Neuronal stem cell (in vitro differentiated cells): ENCODE results near the gene RAB6A.

Source experiments
- DNase-seq: peaks from one replicate; pipeline ENCODE4 v3.0.0-alpha.2; 2013; ENCODE audit warnings: low spot score
- H2AFZ ChIP-seq: one replicate; pipeline ENCODE4 v1.6.1; 2013; ENCODE audit warnings: mild to moderate bottlenecking, low read length, inconsistent platforms
- H2AK5ac ChIP-seq: 2 replicates; pipeline ENCODE4 v1.6.1; 2013; ENCODE audit warnings: low read depth, mild to moderate bottlenecking, inconsistent platforms, low read length, moderate library complexity, mixed read lengths
- H2BK120ac ChIP-seq: 2 replicates; pipeline ENCODE4 v1.6.1; 2013; ENCODE audit warnings: low read depth, mild to moderate bottlenecking, inconsistent platforms, low read length, moderate library complexity, mixed read lengths
- H2BK12ac ChIP-seq: one replicate; pipeline ENCODE4 v1.6.1; 2013; ENCODE audit warnings: low read length, inconsistent platforms
- H2BK15ac ChIP-seq: 2 replicates; pipeline ENCODE4 v1.6.1; 2013; ENCODE audit warnings: mild to moderate bottlenecking, low read length, inconsistent platforms, mixed read lengths
- H2BK5ac ChIP-seq: one replicate; pipeline ENCODE4 v1.6.1; 2013; ENCODE audit warnings: inconsistent platforms, mild to moderate bottlenecking, low read length, moderate library complexity
- H3K14ac ChIP-seq: one replicate; pipeline ENCODE4 v1.6.1; 2013; ENCODE audit warnings: low read length, inconsistent platforms
- H3K18ac ChIP-seq: 2 replicates; pipeline ENCODE4 v1.6.1; 2013; ENCODE audit warnings: low read length, inconsistent platforms
- H3K23ac ChIP-seq: 2 replicates; pipeline ENCODE4 v1.6.1; 2013; ENCODE audit warnings: low read depth, mild to moderate bottlenecking, mixed read lengths, low read length, inconsistent platforms; ENCODE audit not compliant: poor library complexity
- H3K27ac ChIP-seq: replicated peaks from 3 replicates; pipeline ENCODE4 v1.5.1; 2013; ENCODE audit warnings: low read length, inconsistent platforms
- H3K27me3 ChIP-seq, 3 experiments: 2 replicates each; pipeline ENCODE4 v1.6.1; 2013; ENCODE audit warnings: low read length in 3 of 3, mild to moderate bottlenecking in 2 of 3, inconsistent platforms in 1 of 3, low read depth in 1 of 3, mixed read lengths in 1 of 3, moderate library complexity in 1 of 3; ENCODE audit not compliant: control insufficient read depth in 3 of 3, insufficient read depth in 3 of 3
- H3K36me3 ChIP-seq, 2 donors: replicated peaks in 1 of 2; 2 replicates each; pipeline ENCODE4 v1.6.1; 2013; ENCODE audit warnings: low read length in 2 of 2; ENCODE audit not compliant: control insufficient read depth in 2 of 2, insufficient read depth in 2 of 2
- H3K4ac ChIP-seq: 2 replicates; pipeline ENCODE4 v1.6.1; 2013; ENCODE audit warnings: inconsistent platforms, mild to moderate bottlenecking, low read length, moderate library complexity
- H3K4me1 ChIP-seq, 2 donors: 1 replicate in 1 of 2; 2 replicates in 1 of 2; pipeline ENCODE4 v1.6.1; 2013; ENCODE audit warnings: low read length in 2 of 2, low read depth in 1 of 2; ENCODE audit not compliant: control insufficient read depth in 2 of 2, insufficient read depth in 1 of 2
- H3K4me2 ChIP-seq: one replicate; pipeline ENCODE4 v1.6.1; 2013; ENCODE audit warnings: mild to moderate bottlenecking, low read length, inconsistent platforms; ENCODE audit not compliant: insufficient read depth, poor library complexity, severe bottlenecking
- H3K4me3 ChIP-seq, 2 donors: 2 replicates each; pipeline ENCODE4 v1.5.1; 2013; ENCODE audit warnings: low read length in 2 of 2, mild to moderate bottlenecking in 2 of 2, inconsistent platforms in 1 of 2, moderate library complexity in 1 of 2
- H3K79me1 ChIP-seq: one replicate; pipeline ENCODE4 v1.6.1; 2013; ENCODE audit warnings: low read depth, mild to moderate bottlenecking, inconsistent platforms, low read length, moderate library complexity
- H3K9ac ChIP-seq: one replicate; pipeline ENCODE4 v1.6.1; 2013; ENCODE audit warnings: mild to moderate bottlenecking, low read depth, low read length, inconsistent platforms; ENCODE audit not compliant: poor library complexity
- H3K9me3 ChIP-seq, 2 donors: replicated peaks in 1 of 2; 2 replicates each; pipeline versions ENCODE3 to v1.6.1; 2013; ENCODE audit warnings: low read length in 2 of 2, mild to moderate bottlenecking in 2 of 2, inconsistent platforms in 1 of 2, low read depth in 1 of 2, mixed read lengths in 1 of 2, moderate library complexity in 1 of 2; ENCODE audit not compliant: control insufficient read depth in 2 of 2, insufficient read depth in 1 of 2
- H4K8ac ChIP-seq: one replicate; pipeline ENCODE4 v1.6.1; 2013; ENCODE audit warnings: low read depth, mild to moderate bottlenecking, inconsistent platforms, low read length, moderate library complexity
- H4K91ac ChIP-seq: one replicate; pipeline ENCODE4 v1.6.1; 2013; ENCODE audit warnings: low read length, low read depth, mild to moderate bottlenecking, inconsistent platforms; ENCODE audit not compliant: poor library complexity
- WGBS, 2 donors: extraction: QIAGEN DNeasy Blood & Tissue Kit; methylation state at CpG; one replicate each; pipeline ENCODE4 v1.1.7; 2013; ENCODE audit warnings: missing lambda C conversion rate in 2 of 2, mixed read lengths in 1 of 2; ENCODE audit not compliant: insufficient read length in 2 of 2, insufficient replicate concordance in 1 of 2; ENCODE audit errors: extremely low coverage in 2 of 2; 5-methylcytosine and 5-hydroxymethylcytosine counted together

RAB6A gene

GRCh38 chr11:73651661-73652045 lies 109.2 kb downstream of the RAB6A start:
- H4K91ac ChIP-seq, result peak overlapping the region; percentile 25
- peak overlapping the region; percentile 5 for H2BK12ac ChIP-seq
- H3K4me2 ChIP-seq, result no peak overlapping the region
- H3K27me3 ChIP-seq, result no peaks in the 10 kb centered on the region
- no peak for DNase-seq
- H3K4ac ChIP-seq, result peak overlapping the region; percentile 23
- H3K14ac ChIP-seq, result no peak overlapping the region
- H2AK5ac ChIP-seq, result peak overlapping the region; percentile 74
- peak overlapping the region; percentile 62 for H3K18ac ChIP-seq
- H2AFZ ChIP-seq, result no peak overlapping the region
- no peak overlapping the region for H3K9ac ChIP-seq
- H2BK5ac ChIP-seq, result peak overlapping the region; percentile 89
- H3K27ac ChIP-seq, result peak overlapping the region; percentile 89
- H3K23ac ChIP-seq, result no peak overlapping the region
- H2BK120ac ChIP-seq, result peak overlapping the region; percentile 84
- peaks cover 0 to 4% of the 10 kb centered on the region in 2 donors for H3K36me3 ChIP-seq
- H3K79me1 ChIP-seq, result no peaks in the 10 kb centered on the region
- H4K8ac ChIP-seq, result no peak overlapping the region
- H3K4me3 ChIP-seq, result no peak overlapping the region
- no CpG with 5 or more reads among the region's 9 CpGs for WGBS, 2 donors
- H2BK15ac ChIP-seq, result peak overlapping the region; percentile 4
- peaks cover 53 to 55% of the 10 kb centered on the region in 2 donors for H3K4me1 ChIP-seq
- H3K9me3 ChIP-seq, result no peaks in the 10 kb centered on the region

GRCh38 chr11:73651252-73651651 lies 109.6 kb downstream of the RAB6A start:
- Histone ChIP-seq H3K14ac (no peak overlapping the region), H4K8ac (no peak overlapping the region), H3K9ac (no peak overlapping the region), H2BK120ac (peak overlapping the region; percentile 65), H2BK12ac (peak overlapping the region; percentile 59), H3K27me3 (no peaks in the 10 kb centered on the region), H3K36me3 (peaks cover 0 to 4% of the 10 kb centered on the region in 2 donors), H2AK5ac (peak overlapping the region; percentile 74), H4K91ac (peak overlapping the region; percentile 25), H3K4ac (no peak overlapping the region), H3K4me3 (no peak overlapping the region), H2AFZ (no peak overlapping the region), H3K23ac (no peak overlapping the region), H2BK5ac (peak overlapping the region; percentile 89), H2BK15ac (no peak overlapping the region), H3K4me2 (no peak overlapping the region), H3K4me1 (peaks cover 55 to 59% of the 10 kb centered on the region in 2 donors), H3K9me3 (no peaks in the 10 kb centered on the region), H3K79me1 (no peaks in the 10 kb centered on the region), H3K27ac (peak overlapping the region; percentile 89), H3K18ac (peak overlapping the region; percentile 84)
- WGBS, 2 donors, result no CpG with 5 or more reads among the region's 5 CpGs
- DNase-seq, result no peak

- Histone ChIP-seq H3K23ac (no peak overlapping the region), H3K36me3 (no peaks in the 10 kb centered on the region), H2AFZ (no peak overlapping the region), H3K4me2 (no peak overlapping the region), H2BK12ac (peak overlapping the region; percentile 30), H3K27ac (no peak overlapping the region), H3K4me3 (no peak overlapping the region), H3K9me3 (no peaks in the 10 kb centered on the region), H3K9ac (no peak overlapping the region), H2BK120ac (no peak overlapping the region), H3K4ac (no peak overlapping the region), H2BK5ac (no peak overlapping the region), H3K79me1 (no peaks in the 10 kb centered on the region), H2BK15ac (no peak overlapping the region), H4K8ac (no peak overlapping the region), H3K18ac (no peak overlapping the region), H2AK5ac (peak overlapping the region; percentile 10), H4K91ac (no peak overlapping the region), H3K4me1 (peaks cover 61 to 66% of the 10 kb centered on the region in 2 donors), H3K14ac (no peak overlapping the region), H3K27me3 (no peaks in the 10 kb centered on the region)
- WGBS, 2 donors, result no CpG with 5 or more reads among the region's 14 CpGs
- no peak for DNase-seq
Observed at GRCh38 chr11:73650400-73650799, 110.5 kb downstream of the RAB6A start.

GRCh38 chr11:73649206-73649605 lies 111.7 kb downstream of the RAB6A start:
- H4K8ac ChIP-seq, result no peak overlapping the region
- H3K9me3 ChIP-seq, result no peaks in the 10 kb centered on the region
- H3K4me2 ChIP-seq, result no peak overlapping the region
- peak overlapping the region; percentile 12 for H2BK12ac ChIP-seq
- H3K27ac ChIP-seq, result no peak overlapping the region
- no peaks in the 10 kb centered on the region for H3K36me3 ChIP-seq
- peak overlapping the region; percentile 84 for H3K18ac ChIP-seq
- no peak overlapping the region for H3K9ac ChIP-seq
- H2BK5ac ChIP-seq, result peak overlapping the region; percentile 45
- H3K23ac ChIP-seq, result no peak overlapping the region
- peak overlapping the region; percentile 0 for H2BK120ac ChIP-seq
- H3K4ac ChIP-seq, result no peak overlapping the region
- H3K14ac ChIP-seq, result no peak overlapping the region
- H3K4me1 ChIP-seq, result peaks cover 50 to 62% of the 10 kb centered on the region in 2 donors
- no peaks in the 10 kb centered on the region for H3K27me3 ChIP-seq
- DNase-seq, result no peak
- H3K4me3 ChIP-seq, result no peak overlapping the region
- H2AFZ ChIP-seq, result peak overlapping the region; percentile 71
- WGBS, 2 donors, result no CpG with 5 or more reads among the region's 9 CpGs
- H3K79me1 ChIP-seq, result no peaks in the 10 kb centered on the region
- H2BK15ac ChIP-seq, result peak overlapping the region; percentile 68
- peak overlapping the region; percentile 58 for H2AK5ac ChIP-seq
- H4K91ac ChIP-seq, result peak overlapping the region; percentile 34
